Measurements from ENCODE around the gene TMEM239. TPM values are rescaled to one million over a fixed set of nuclear protein-coding genes. Genes with fewer than 3 reads are reported as not detected.

Gene TMEM239
- total and polyA plus RNA-seq, 4 donors = not detected

- Histone ChIP-seq H3K27me3 (ENCODE audit: control insufficient read depth in 4 of 4, insufficient read depth in 4 of 4, low read length in 3 of 4) (peaks cover 0 to 10% (median 4%) of the 10 kb centered on the region in 4 donors), H3K27ac (ENCODE audit: low read depth in 1 of 2, low read length in 2 of 2) (no peak overlapping the region), H3K4me3 (ENCODE audit: low read depth in 1 of 3, low read length in 3 of 3) (no peak overlapping the region), H3K9ac (ENCODE audit: low read depth in 1 of 2, low read length in 2 of 2) (no peak overlapping the region), H3K4me1 (ENCODE audit: control insufficient read depth in 4 of 4, insufficient read depth in 4 of 4, low read length in 3 of 4) (peaks cover 0 to 8% (median 4%) of the 10 kb centered on the region in 4 donors), H3K9me3 (ENCODE audit: control insufficient read depth in 4 of 4, low read length in 3 of 4) (peaks cover 0 to 6% (median under 1%) of the 10 kb centered on the region in 4 donors), H3K36me3 (ENCODE audit: control insufficient read depth in 4 of 4, insufficient read depth in 3 of 4, low read depth in 1 of 4, low read length in 3 of 4) (no peaks in the 10 kb centered on the region)
- no peak for TF ChIP-seq FOXA2 (IDR thresholded peaks at IDR 0.05)
- no peak for TF ChIP-seq NR2F2 (IDR thresholded peaks at IDR 0.05)
- no peak for TF ChIP-seq HNF4G (IDR thresholded peaks at IDR 0.05)
- no peak for TF ChIP-seq CTCF (IDR thresholded peaks at IDR 0.05; ENCODE audit: low read depth, low read length, missing input control)
- TF ChIP-seq GABPA (IDR thresholded peaks at IDR 0.05 in 1 of 2, conservative IDR thresholded peaks at IDR 0.05 in 1 of 2) = no peak
- no peak for TF ChIP-seq YY1 (IDR thresholded peaks at IDR 0.05)
- TF ChIP-seq TAF1 (conservative IDR thresholded peaks at IDR 0.05) = no peak
- TF ChIP-seq RAD21 (IDR thresholded peaks at IDR 0.05) = no peak
- no peak for TF ChIP-seq HNF4A (conservative IDR thresholded peaks at IDR 0.05)
- TF ChIP-seq, protein P1, sequence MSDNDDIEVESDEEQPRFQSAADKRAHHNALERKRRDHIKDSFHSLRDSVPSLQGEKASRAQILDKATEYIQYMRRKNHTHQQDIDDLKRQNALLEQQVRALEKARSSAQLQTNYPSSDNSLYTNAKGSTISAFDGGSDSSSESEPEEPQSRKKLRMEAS (IDR thresholded peaks at IDR 0.05) = no peak
- no peak for TF ChIP-seq FOXA1 (IDR thresholded peaks at IDR 0.05)
- no peak for TF ChIP-seq EGR1 (IDR thresholded peaks at IDR 0.05; ENCODE audit: low read depth in 2 of 2)
- TF ChIP-seq SP1 (IDR thresholded peaks at IDR 0.05) = no peak
- TF ChIP-seq, protein P2, sequence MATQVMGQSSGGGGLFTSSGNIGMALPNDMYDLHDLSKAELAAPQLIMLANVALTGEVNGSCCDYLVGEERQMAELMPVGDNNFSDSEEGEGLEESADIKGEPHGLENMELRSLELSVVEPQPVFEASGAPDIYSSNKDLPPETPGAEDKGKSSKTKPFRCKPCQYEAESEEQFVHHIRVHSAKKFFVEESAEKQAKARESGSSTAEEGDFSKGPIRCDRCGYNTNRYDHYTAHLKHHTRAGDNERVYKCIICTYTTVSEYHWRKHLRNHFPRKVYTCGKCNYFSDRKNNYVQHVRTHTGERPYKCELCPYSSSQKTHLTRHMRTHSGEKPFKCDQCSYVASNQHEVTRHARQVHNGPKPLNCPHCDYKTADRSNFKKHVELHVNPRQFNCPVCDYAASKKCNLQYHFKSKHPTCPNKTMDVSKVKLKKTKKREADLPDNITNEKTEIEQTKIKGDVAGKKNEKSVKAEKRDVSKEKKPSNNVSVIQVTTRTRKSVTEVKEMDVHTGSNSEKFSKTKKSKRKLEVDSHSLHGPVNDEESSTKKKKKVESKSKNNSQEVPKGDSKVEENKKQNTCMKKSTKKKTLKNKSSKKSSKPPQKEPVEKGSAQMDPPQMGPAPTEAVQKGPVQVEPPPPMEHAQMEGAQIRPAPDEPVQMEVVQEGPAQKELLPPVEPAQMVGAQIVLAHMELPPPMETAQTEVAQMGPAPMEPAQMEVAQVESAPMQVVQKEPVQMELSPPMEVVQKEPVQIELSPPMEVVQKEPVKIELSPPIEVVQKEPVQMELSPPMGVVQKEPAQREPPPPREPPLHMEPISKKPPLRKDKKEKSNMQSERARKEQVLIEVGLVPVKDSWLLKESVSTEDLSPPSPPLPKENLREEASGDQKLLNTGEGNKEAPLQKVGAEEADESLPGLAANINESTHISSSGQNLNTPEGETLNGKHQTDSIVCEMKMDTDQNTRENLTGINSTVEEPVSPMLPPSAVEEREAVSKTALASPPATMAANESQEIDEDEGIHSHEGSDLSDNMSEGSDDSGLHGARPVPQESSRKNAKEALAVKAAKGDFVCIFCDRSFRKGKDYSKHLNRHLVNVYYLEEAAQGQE (IDR thresholded peaks at IDR 0.05) = no peak
- TF ChIP-seq JUND (IDR thresholded peaks at IDR 0.05) = no peak
- TF ChIP-seq RXRA (IDR thresholded peaks at IDR 0.05) = no peak
- WGBS = 91% methylated on average over 20 of the region's 20 CpGs
- no peak for DNase-seq (ENCODE audit: low spot score)
These were observed 20.0 kb upstream of the TMEM239 start for GRCh38 chr20:2796011-2796660.

DNA sequence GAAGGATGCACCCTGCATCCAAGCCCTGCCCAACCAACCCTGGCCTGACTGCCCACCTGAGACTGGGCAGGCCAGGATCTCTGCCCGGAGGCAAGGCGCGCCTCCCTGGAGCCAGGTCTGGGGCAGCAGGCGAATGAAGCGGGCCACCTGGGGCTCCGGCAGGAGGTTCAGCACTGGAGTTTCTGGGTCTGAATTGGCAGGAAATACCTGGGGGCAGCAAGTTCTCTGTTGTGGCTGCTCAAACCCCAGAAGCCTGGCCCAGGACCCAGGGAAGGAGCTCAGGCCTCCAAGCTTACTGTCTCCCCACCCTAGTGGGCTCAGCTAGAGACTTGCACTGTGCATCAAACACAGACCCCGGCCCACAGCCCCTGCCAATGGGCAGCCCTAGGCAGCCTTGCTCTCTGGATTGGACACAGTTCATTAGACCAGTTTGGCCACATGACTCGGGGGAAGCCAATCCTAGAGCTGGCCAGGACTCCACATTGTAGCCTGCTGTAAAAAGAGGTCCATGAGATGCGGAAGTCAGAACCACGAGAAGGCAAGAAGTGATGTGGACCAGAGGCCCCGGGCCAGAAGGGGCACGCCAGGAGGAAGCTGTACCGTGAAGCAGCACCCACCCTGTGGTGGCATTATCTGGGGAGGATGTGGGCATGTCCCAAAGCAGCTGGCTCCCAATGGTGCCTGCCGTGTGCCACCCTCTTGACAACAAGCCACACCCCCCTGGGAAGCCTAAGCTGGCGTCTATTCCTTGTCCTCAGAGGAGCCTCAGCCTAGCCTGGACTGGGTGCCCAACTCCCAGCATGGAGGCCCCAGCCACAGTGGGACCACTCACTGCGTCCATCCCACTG lies 18.8 kb upstream of the TMEM239 start:
- H3K27ac ChIP-seq (ENCODE audit: low read depth in 1 of 2, low read length in 2 of 2) = no peak overlapping the region
- peaks cover 0 to 8% (median 4%) of the 10 kb centered on the region in 4 donors for H3K4me1 ChIP-seq (ENCODE audit: control insufficient read depth in 4 of 4, insufficient read depth in 4 of 4, low read length in 3 of 4)
- WGBS = 86% methylated on average over 16 of the region's 16 CpGs
- no peak overlapping the region for H3K9ac ChIP-seq (ENCODE audit: low read depth in 1 of 2, low read length in 2 of 2)
- no peak overlapping the region for H3K4me3 ChIP-seq (ENCODE audit: low read depth in 1 of 3, low read length in 3 of 3)
- TF ChIP-seq EGR1 (IDR thresholded peaks at IDR 0.05; ENCODE audit: low read depth in 2 of 2) = no peak
- TF ChIP-seq CTCF (IDR thresholded peaks at IDR 0.05; ENCODE audit: low read depth, low read length, missing input control) = no peak
- no peak for TF ChIP-seq HNF4A (conservative IDR thresholded peaks at IDR 0.05)
- no peak for TF ChIP-seq RXRA (IDR thresholded peaks at IDR 0.05)
- TF ChIP-seq RAD21 (IDR thresholded peaks at IDR 0.05) = no peak
- TF ChIP-seq NR2F2 (IDR thresholded peaks at IDR 0.05) = no peak
- TF ChIP-seq, protein P2 (IDR thresholded peaks at IDR 0.05) = no peak
- TF ChIP-seq, protein P1 (IDR thresholded peaks at IDR 0.05) = no peak
- TF ChIP-seq FOXA1 (IDR thresholded peaks at IDR 0.05) = no peak
- TF ChIP-seq SP1 (IDR thresholded peaks at IDR 0.05) = no peak
- no peak for TF ChIP-seq ATF3 (IDR thresholded peaks at IDR 0.05)
- no peak for DNase-seq (ENCODE audit: low spot score)
- peaks cover under 1 to 11% (median 5%) of the 10 kb centered on the region in 4 donors for H3K27me3 ChIP-seq (ENCODE audit: control insufficient read depth in 4 of 4, insufficient read depth in 4 of 4, low read length in 3 of 4)
- peaks cover 3 to 9% (median 4%) of the 10 kb centered on the region in 4 donors for H3K9me3 ChIP-seq (ENCODE audit: control insufficient read depth in 4 of 4, low read length in 3 of 4)
- peaks cover 0 to 2% (median 0%) of the 10 kb centered on the region in 4 donors for H3K36me3 ChIP-seq (ENCODE audit: control insufficient read depth in 4 of 4, insufficient read depth in 3 of 4, low read depth in 1 of 4, low read length in 3 of 4)

Measured in liver (tissue), 9 donors.